HG03135 (cell line): ENCODE measurements around the gene EMP3.
"Not testable (repeated sequence)": the region's sequence is repeated elsewhere in the genome, so short reads cannot be mapped to it uniquely, and the experiment has no call there.

Source experiments
- ATAC-seq: cut with Tn5 transposase; IDR thresholded peaks from one replicate; pipeline ENCODE4 v1.9.1; 2021; ENCODE audit warnings: mild to moderate bottlenecking, moderate library complexity; ENCODE audit not compliant: unreplicated experiment

Gene EMP3

DNA sequence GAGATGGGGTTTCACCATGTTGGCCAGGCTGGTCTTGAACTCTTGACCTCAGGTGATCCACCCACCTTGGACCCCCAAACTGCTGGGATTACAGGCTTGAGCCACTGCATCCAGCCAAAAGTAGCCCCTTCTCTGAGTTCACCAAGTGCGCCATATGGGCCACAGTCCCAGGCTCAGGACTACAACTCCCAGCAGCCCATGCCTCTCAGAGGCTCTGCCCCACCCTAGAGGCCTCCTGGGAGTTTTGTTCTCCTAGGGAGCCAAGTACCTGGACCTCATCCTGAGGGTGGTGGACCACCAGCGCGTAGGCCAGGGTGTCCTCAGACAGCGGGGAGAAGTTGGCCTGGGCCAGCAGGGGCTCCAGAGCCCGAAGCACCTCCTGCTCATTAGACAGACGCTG is 19.5 kb downstream of the EMP3 start:
- no peak for ATAC-seq

DNA sequence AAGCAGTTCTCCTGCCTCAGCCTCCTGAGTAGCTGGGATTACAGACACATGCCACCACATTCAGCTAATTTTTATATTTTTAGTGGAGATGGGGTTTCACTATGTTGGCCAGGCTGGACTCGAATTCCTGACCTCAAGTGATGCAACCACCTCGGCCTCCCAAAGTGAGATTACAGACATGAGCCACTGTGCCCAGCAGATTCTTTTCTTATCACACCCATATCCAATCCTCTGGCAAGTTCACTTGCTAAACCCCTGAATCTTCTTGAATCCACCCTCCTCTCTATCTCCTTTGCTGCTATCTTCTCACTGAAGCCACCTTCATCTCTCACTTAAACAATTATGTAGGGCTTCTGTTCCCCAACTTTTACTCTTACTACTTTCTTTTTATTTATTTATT is 20.8 kb downstream of the EMP3 start:
- no peak for ATAC-seq

DNA sequence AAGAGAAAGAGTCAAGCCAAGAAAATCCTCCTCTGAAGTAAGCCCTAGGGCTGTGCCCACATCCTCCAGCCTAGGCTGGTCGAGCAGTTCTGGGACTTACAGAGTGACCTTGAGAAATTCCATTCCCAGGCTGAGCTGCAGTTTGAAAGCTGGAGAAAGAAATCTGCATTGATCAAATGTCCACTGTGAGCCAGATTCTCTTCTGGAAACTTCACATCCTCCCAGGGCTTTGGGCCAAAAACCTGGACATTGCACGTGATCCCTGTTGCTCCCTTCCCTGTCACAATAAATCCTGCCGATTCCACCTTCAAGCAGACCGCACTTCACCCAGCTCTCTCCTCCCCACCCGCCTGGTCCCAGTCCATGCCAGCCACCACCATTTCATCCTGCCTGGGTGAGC is 22.7 kb downstream of the EMP3 start:
- no peak for ATAC-seq

DNA sequence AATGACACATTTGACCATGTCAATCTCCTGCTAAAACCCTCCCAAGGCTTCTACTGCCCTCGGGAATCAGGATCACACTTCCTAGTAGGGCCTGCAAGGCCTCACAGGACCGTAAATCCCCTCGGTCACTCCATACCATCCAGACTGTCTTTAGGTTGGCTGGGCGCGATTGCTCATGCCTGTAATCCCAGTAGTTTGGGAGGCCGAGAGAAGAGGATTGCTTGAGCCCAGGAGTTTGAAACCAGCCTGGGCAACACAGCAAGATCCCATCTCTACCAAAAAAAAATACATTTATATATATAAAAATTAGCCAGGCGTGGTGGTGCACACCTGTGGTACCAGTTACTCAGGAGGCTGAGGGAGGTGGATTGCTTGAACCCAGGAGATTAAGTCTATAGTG is 23.4 kb downstream of the EMP3 start:
- ATAC-seq = no peak

DNA sequence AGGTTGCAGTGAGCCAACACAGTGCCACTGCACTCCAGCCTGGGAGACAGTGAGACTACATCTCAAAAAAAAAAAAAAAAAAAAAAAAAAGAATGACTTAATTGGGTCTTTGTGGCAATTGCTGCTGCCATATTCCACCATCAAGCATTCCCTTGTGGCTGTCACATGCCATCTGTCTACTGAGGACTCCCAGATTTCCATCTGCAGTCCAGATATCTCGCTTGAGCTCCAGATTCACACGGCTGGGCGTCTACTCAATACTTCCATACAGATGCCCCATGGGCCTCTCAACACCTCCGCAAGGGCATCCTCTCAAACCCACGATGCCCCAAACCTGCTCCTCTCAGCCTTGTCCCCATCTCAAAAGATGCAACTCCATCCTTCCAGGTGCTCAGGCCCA is 25.5 kb downstream of the EMP3 start:
- no peak for ATAC-seq

DNA sequence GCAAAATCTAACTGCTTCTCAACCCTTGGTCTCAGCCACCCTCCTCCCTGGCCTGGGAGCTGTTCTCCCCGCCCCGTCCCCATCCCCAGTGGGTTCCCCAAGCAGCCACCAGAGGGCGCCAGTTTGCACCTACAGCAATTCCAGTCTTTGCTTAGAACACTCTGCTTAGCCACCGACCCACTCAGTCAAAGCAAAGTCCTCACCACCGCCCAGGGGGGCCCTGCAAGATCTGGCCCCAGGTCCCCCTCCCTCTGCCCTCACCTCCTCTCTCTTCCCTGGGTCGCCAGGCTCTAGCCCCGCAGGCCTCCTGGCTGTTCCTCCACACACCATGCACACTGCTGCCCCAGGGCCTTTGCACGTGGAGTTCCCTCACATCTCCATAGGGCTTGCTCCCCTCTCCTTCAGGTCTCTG is 26.0 kb downstream of the EMP3 start:
- no peak for ATAC-seq

DNA sequence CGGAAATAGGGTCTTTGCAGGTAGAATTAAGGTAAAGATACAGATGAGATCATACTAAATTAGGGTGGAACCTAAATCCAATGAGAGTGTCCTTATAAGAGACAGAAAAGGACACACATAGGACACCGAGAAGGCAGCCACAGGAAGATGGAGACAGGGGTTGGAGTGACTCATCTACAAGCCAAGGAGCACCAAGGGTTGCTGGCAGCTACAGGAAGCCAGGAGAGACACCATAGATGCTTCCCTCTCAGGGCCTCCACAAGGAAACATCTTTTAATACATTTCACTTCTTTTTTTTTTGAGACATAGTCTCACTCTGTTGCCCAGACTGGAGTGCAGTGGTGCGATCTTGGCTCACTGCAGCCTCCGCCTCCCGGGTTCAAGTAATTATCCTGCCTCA is 28.3 kb downstream of the EMP3 start:
- ATAC-seq = no peak

DNA sequence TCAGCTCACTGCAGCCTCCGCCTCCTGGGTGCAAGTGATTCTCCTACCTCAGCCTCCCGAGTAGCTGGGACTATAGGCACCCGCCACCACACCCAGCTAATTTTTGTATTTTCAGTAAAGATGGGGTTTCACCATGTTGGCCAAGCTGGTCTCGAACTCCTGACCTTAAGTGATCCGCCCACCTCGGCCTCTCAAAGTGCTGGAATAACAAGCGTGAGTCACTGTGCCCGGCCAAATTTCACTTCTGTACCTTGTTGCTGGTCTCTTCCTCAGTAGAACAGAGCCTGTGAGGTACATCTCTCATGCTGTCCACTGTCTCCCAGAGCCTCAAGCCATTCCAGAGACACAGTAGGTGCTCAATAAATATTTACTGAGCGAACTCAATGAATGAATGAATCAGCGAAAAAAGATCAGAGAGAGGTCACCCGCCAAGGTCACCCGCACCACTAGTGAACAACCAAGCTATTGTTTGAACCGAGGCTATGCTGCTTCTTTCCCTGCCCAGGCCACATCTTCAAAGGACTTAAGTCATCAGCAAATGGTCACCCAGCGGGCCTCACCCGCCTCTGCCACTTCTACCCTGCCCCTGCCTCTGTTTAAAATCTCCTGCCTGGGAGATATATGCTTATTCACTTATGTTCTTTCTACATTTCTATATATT is 29.1 kb downstream of the EMP3 start:
- ATAC-seq = no peak

DNA sequence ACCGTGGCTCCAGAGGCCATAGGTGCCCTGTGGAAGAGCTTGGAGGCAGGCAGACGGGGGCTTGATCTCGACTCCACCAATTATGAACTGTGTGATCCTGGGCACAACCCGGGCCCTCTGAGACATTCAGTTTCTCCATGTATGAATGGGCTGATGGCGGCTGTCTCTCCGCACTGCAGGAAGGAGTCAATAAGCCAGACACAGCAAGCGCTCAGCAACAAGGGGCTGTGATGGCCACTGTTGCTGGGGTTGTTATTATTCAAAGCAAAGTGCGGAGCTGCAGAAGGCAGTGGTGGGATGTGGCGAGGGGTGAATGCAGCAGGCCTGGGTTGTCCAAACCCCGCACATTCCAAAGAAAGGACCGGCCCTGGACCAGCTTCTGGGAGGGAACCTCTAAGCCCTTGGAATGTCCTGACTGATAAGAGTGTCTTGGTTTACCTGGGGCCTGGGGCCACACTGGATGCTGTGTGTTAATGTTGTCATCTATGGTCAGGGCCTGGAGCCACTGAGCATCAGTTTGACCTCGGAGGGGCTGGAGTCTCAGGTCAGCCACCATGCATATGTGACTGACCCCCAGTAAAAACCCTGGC is 30.1 kb downstream of the EMP3 start:
- no peak for ATAC-seq

DNA sequence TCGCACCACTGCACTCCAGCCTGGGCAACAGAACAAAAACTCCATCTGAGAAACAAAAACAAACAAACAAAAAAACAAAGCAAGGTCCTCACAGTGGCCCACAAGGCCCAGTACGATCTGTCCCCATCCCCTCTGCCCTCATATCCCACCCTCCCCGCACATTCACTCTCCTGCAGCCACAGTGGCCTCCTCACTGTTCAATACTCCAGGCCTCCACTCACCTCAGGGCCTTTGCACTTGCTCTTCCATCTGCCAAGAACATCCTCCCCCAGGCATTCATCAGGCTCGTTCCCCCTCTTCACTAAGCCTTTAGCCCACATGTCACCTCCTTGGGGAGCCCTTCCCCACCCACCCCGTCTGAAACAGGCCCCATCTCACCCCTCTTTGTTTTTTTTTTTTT is 33.8 kb downstream of the EMP3 start:
- no peak for ATAC-seq

DNA sequence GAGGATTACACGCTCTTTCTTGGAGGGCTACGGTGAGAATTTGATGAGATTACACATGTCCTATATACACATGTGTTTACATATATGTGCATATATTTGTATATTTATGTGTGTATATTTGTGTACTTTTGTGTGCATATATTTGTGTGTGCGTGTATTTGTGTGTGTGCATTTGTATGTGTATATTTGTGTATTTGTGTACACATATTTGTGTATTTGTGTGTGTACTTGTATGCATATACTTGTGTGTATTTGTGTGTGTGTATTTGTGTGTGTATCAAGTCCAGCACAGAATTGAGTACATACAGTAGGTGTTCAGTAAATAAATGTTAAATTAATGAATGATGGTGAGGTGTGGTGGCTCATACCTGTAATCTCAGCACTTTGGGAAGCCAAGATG is 36.6 kb downstream of the EMP3 start:
- ATAC-seq = no peak

DNA sequence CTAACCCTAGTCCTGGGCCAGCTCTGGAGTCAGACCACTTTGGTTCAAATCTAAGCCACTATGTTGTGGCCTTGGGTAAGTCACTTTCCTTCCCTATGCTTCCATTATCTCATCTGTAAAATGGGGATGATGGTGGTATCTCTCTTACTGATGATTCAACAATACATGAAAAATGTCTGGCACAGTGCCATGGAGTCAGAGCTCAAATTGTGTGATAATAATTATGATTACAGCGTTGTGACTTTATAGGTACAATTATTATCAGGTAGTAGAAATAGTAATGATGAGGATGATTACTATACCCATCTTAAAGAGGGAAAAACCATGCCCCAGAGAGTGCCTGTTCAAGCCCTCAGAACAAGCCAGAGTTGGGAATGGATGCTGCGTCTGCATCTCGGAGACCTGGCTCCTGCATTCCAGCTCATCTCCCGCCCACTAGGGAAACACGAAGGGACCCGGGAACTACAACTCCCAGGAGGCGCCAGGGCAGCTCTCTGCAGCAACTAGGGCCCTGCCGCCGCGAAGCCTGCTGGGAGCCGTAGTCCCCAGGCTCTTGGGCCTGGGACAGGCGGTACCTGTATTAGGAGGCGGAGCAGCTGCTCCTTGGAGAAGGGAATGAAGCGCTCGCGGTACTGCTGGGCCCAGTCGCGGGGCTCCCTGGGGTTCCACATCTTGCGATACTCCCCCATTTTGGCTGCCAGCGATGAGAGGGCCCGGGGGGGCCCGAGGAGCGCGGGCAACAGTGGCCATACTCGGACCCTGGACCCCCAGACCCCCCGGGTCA is 37.6 kb downstream of the EMP3 start:
- peak; percentile 56 for ATAC-seq

DNA sequence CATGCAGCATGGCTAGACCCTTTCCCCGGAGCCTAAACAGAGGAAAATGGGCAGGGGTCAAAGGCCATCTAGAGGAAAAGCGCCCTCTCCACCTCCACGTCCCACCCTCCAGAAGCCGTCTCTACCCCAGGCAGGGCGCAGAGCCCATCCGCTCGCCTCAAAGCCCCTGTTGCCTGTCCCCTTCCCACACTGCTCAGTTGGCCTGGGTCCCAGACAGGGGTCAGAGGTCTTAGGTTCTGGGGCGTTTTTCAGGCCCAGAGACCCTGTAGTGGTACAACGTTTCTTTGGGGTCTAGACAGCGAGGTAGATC is 38.1 kb downstream of the EMP3 start:
- ATAC-seq = peak; percentile 6

DNA sequence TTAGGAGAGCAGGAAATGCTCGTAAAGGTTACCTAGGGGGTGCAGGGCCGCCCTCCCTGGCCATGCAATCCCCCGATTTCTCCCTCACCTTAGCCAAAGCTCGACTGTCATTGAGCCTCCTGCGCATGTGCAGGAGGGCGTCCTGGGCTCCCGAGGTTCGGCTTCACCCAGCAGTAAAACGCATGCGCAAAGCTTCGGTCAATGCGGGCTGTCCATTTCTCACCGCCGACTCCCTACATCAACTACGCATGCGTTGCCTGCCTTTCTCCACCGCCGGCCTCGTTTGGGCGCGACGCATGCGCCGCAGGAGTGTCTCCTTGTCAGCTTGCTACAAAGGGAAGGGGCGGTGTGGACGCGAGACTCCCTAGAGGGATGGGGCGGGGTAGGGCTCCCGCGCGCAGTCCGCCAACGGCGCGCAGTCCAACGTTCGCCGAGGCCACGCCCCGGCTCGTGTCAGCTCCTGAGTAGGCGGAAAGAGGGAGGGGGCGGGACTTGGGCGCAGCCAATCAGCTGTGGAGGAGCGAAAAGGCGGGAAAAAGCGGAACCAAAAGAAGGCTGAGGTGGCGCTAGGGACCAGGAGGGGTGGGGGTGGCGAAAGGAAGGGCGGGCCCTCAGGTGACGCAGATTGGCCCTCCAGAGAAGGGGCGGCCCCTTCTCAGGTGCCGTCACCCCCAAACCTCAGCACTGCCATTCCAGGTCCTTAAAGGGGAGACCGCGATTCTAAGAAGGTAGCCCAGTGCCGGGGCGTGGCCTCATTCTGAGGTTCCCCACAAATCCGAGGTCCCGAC is 38.7 kb downstream of the EMP3 start, which contains the start of the genes SYNGR4 and TMEM143:
SYNGR4 (plus strand) TSS at position 558 of the 788 bp plus-strand sequence. CDS start 1,476 bp downstream, outside the sequence.
TMEM143 (minus strand) TSS at position 131 of the 788 bp plus-strand sequence; CDS start at position 111, 20 bp downstream.
- ATAC-seq = peak; percentile 82

DNA sequence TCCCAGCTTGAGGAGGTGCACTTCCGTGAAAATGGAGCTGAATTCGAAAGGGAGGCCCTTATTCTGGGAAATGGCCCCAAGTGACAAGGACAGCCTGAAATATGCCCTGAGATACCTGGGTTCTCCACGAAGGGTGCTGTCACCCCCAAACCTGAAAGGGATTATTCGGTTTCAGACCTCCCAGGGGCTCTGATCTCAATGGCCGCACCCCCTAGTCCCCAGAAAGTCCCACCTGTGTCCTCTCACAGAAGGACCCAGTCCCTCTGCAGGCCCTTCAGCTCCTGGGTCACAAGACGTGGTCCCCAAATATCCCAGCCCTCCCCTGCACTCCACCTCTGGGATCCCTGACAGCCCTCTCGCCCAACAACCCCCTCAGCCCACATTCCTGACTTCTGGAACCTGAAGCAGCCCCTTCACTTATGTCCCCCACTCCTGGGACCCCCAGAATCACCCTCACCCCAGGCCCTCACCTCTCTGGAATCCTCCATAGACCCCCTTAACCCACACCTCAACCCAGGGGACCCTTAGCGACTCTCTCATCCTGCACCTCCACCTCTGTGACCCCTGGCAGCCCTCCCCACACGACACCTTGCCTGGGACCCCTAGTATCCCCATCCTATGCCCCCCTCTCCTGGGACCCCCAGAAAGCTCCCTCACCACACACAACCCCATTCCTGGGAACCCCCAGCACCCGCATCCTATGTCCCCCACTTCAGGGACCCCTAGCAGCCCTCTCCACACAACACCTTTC is 39.4 kb downstream of the EMP3 start:
- no peak for ATAC-seq

DNA sequence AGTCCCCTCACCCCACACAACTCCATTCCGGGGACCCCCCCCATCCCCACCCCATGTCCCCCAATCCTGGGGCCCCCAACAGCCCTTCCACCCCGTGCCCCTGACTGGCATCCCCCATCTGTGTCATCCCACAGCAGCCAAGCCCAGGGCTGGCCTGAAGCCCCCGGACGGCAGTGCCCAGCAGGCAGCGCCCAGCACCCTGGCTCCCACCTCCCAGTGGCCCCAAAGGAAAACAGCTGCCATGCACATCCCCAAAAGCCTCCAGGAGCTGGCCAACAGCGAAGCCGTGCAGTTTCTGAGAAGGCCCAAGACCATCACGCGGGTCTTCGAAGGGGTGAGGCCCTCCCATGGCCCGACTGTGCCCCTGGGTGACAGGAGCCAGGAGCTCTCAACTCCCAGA is 40.2 kb downstream of the EMP3 start:
- no peak for ATAC-seq

DNA sequence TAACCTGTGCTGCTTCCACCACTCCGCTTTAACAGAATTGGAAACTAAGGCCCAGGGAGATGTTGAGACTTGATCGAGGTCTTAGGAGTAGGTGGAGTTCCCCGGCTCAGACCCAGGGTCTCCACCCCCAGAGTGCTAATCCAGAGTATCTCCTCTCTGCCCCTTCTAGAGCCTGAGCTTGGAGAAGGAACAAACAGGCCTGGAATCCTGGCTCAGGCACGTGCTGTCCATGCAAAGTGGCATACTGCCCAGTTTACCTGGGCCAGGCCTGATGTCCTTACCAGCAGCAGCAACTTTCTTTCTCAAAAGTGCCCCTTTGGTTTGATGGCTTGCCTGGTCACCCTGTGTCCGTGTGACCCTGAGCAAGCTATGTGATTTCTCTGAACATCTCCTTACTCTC is 42.5 kb downstream of the EMP3 start:
- ATAC-seq = no peak

DNA sequence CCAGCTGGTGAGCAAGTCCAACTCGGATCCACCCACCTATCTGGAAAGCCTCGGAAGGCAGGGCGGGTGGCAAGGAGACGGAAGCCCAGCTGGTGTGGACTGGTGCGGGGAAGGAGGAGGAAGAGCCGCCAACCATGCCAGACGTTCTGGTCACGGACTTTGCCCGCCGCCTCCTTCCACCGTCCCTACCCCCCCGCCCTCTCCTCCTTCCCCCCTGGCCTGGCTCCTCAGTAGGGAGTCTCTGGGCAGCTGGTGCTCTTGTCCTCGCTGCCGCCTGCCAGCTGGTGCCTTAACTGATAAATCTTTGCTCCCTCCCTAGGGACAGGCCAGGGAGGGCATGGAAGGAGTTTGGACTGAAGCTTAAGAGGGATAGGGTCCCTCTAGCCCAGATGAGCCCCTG is 43.6 kb downstream of the EMP3 start:
- no peak for ATAC-seq

DNA sequence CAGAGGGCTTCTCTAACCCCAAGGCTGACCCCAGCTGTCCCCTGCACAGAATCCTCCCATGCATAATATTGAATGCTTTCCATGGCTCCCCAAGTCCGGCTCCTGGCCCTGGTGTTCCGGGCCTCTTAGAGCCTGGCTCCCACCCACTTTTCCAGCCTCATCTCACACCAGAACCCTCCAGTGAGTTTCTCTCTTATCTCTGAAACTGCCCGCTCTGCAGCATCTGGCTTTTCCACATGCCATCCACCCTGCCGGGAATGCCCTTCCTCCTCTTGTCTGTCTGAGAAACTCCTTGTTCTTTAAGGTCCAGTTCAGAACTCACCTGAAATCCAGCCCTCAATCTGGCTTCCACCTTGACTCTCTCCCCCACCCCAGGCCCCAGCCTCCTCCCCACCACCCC is 45.6 kb downstream of the EMP3 start:
- no peak for ATAC-seq

DNA sequence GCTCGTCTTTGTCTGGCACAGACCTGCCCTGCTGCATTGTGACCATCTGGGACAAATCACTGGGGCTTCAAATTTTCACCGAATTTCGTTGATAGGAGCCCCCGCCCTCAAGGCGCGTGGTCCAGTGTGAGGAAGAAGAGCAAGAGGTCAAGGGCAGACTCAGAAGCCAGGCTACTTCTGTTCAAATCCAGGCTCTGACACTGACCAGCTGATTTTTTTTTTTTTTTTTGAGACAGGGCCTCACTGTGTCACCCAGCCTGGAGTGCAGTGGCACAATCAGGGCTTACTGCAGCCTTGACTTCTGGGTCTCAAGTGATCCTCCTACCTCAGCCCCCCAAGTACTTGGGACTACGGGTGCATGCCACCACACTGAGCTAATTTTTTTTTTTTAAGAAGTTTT is 46.0 kb downstream of the EMP3 start:
- ATAC-seq = no peak

DNA sequence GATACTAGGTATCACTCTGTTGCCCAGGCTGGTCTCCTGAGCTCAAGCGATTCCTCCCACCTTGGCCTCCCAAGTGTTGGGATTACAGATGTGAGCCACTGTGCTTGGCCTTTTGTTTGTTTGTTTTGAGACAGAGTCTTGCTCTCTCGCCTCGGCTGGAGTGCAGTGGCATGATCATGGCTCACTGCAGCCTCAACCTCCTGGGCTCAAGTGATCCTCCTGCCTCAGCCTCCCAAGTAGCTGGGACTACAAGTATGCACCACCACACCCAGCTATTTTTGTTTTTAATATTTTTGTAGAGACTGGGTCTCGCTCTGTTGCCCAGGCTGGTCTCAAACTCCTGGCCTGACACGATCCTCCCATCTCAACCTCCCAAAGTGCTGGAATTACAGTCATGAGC is 46.4 kb downstream of the EMP3 start:
- ATAC-seq = not testable (repeated sequence)
